GM23248 (cell line): ENCODE results near the gene SUSD3. TPM values are rescaled to one million over a fixed set of nuclear protein-coding genes. Genes with fewer than 3 reads are reported as not detected.

Source experiments
- DNase-seq: peaks from one replicate; pipeline ENCODE4 v3.0.0-alpha.2; 2015
- H2AFZ ChIP-seq: fragments of 200-600 bp; sonication (generic); 2 replicates; pipeline ENCODE4 v1.6.1; 2016; ENCODE audit warnings: antibody characterized with exemption
- H3F3A ChIP-seq: fragments of 200-600 bp; sonication (generic); 2 replicates; pipeline ENCODE4 v1.6.1; 2016; ENCODE audit warnings: mild to moderate bottlenecking, antibody characterized with exemption, mixed run types; ENCODE audit not compliant: insufficient read depth
- H3K27ac ChIP-seq: fragments of 200-600 bp; sonication (generic); 2 replicates; pipeline ENCODE4 v1.5.1; 2016; ENCODE audit warnings: mild to moderate bottlenecking
- H3K27me3 ChIP-seq: fragments of 200-600 bp; sonication (generic); replicated peaks from 2 replicates; pipeline ENCODE4 v1.6.1; 2016; ENCODE audit warnings: mild to moderate bottlenecking; ENCODE audit not compliant: insufficient read depth
- H3K36me3 ChIP-seq: fragments of 200-600 bp; sonication (generic); 2 replicates; pipeline ENCODE4 v1.6.1; 2016; ENCODE audit warnings: low read depth, mild to moderate bottlenecking
- H3K4me1 ChIP-seq: fragments of 200-600 bp; sonication (generic); 2 replicates; pipeline ENCODE4 v1.6.1; 2016; ENCODE audit warnings: mild to moderate bottlenecking; ENCODE audit not compliant: insufficient read depth
- H3K4me2 ChIP-seq: fragments of 200-600 bp; sonication (generic); one replicate; pipeline ENCODE4 v1.6.1; 2016; ENCODE audit warnings: mild to moderate bottlenecking; ENCODE audit not compliant: unreplicated experiment
- H3K4me3 ChIP-seq: fragments of 200-600 bp; sonication (generic); 2 replicates; pipeline ENCODE4 v1.5.1; 2016; ENCODE audit warnings: mild to moderate bottlenecking
- H3K79me2 ChIP-seq: fragments of 200-600 bp; sonication (generic); 2 replicates; pipeline ENCODE4 v1.6.1; 2016; ENCODE audit warnings: mild to moderate bottlenecking; ENCODE audit not compliant: insufficient read depth
- H3K9ac ChIP-seq: fragments of 200-600 bp; sonication (generic); 2 replicates; pipeline ENCODE4 v1.6.1; 2016; ENCODE audit warnings: mild to moderate bottlenecking
- H3K9me2 ChIP-seq: fragments of 200-600 bp; sonication (generic); 2 replicates; pipeline ENCODE4 v1.6.1; 2016; ENCODE audit warnings: mixed run types, mild to moderate bottlenecking, moderate library complexity; ENCODE audit not compliant: insufficient read depth
- H3K9me3 ChIP-seq: fragments of 200-600 bp; sonication (generic); one replicate; pipeline ENCODE4 v1.6.1; 2017; ENCODE audit warnings: low read depth
- H4K20me1 ChIP-seq: fragments of 200-600 bp; sonication (generic); 2 replicates; pipeline ENCODE4 v1.6.0; 2016; ENCODE audit not compliant: insufficient read depth
- EZH2 ChIP-seq: fragments of 200-600 bp; sonication (generic); IDR thresholded peaks from 2 replicates; pipeline ENCODE4 v1.6.1; 2018; ENCODE audit warnings: antibody characterized with exemption, mild to moderate bottlenecking; ENCODE audit not compliant: insufficient read depth, poor library complexity, severe bottlenecking
- EZH2phosphoT487 ChIP-seq: fragments of 200-600 bp; sonication (generic); IDR thresholded peaks from 2 replicates; pipeline ENCODE4 v1.6.1; 2018; ENCODE audit warnings: antibody characterized with exemption, moderate library complexity, mild to moderate bottlenecking, low read depth; ENCODE audit not compliant: insufficient read depth
- WGBS, 2 experiments: methylation state at CpG; one replicate each; pipeline ENCODE4 v1.1.6; 2015 to 2017; ENCODE audit warnings: low lambda C conversion rate in 2 of 2, low coverage in 1 of 2; ENCODE audit errors: missing lambda C conversion rate in 2 of 2; 5-methylcytosine and 5-hydroxymethylcytosine counted together
- in situ Hi-C: fragments of 300-500 bp; cut with MboI; formaldehyde crosslinking; loops from 2 replicates; pipeline ENCODE4 v1.15.0; 2020
- polyA plus RNA-seq: library from polyadenylated mRNA; unstranded; fragments of >200 nt; fragmentation: Nextera tagmentation; extraction: Ambion mirVana; gene quantifications from 2 replicates; pipeline ENCODE4 v1.2.1, GENCODE V29; 2016
- total RNA-seq: library from RNA; depleted of rRNA; stranded (reverse); fragments of >200 nt; shearing (Covaris generic); gene quantifications from 2 replicates; pipeline ENCODE4 v1.2.3, GENCODE V29; 2014

The SUSD3 gene
- total and polyA plus RNA-seq, 2 experiments from 2014 or later = 0.43 TPM; not detected in 1

GRCh38 chr9:93059011-93059714 is 662 bp downstream of the SUSD3 start:
- TF ChIP-seq EZH2phosphoT487 = no peak
- no peak for TF ChIP-seq EZH2
- Histone ChIP-seq H3K36me3 (no peaks in the 10 kb centered on the region), H3K9me2 (no peaks in the 10 kb centered on the region), H4K20me1 (no peaks in the 10 kb centered on the region), H3K4me3 (no peak overlapping the region), H3K27me3 (no peaks in the 10 kb centered on the region), H3K9ac (no peak overlapping the region), H3F3A (no peaks in the 10 kb centered on the region), H3K79me2 (no peaks in the 10 kb centered on the region), H3K27ac (no peak overlapping the region), H2AFZ (no peak overlapping the region; the same call in 1 of the 2 replicates), H3K4me2 (no peak overlapping the region), H3K9me3 (no peaks in the 10 kb centered on the region), H3K4me1 (peaks cover 8% of the 10 kb centered on the region; the same call in 1 of the 2 replicates)
- 46 to 67% methylated on average over 30 to 51 of the region's 53 CpGs for WGBS, 2 experiments
- in situ Hi-C loops = no loop called here
- DNase-seq = no peak

GRCh38 chr9:93059715-93060578 is 1.4 kb downstream of the SUSD3 start:
- no peaks in the 10 kb centered on the region for H3K9me2 ChIP-seq
- no peaks in the 10 kb centered on the region for H3K9me3 ChIP-seq
- DNase-seq = no peak
- no peaks in the 10 kb centered on the region for H3K36me3 ChIP-seq
- no peaks in the 10 kb centered on the region for H4K20me1 ChIP-seq
- TF ChIP-seq EZH2phosphoT487 (no peak), EZH2 (no peak)
- 86 to 87% methylated on average over 7 of the region's 7 CpGs for WGBS, 2 experiments
- H3F3A ChIP-seq = no peaks in the 10 kb centered on the region
- no peak overlapping the region for H3K9ac ChIP-seq
- no peak overlapping the region for H3K27ac ChIP-seq
- H3K4me1 ChIP-seq = peaks cover 8% of the 10 kb centered on the region; the same call in 1 of the 2 replicates
- no peak overlapping the region for H3K4me3 ChIP-seq
- H3K79me2 ChIP-seq = no peaks in the 10 kb centered on the region
- in situ Hi-C loops = no loop called here
- no peaks in the 10 kb centered on the region for H3K27me3 ChIP-seq
- H2AFZ ChIP-seq = no peak overlapping the region; the same call in 1 of the 2 replicates
- no peak overlapping the region for H3K4me2 ChIP-seq

GRCh38 chr9:93060746-93061259 is 2.3 kb downstream of the SUSD3 start:
- H4K20me1 ChIP-seq = no peaks in the 10 kb centered on the region
- no peak overlapping the region for H3K9ac ChIP-seq
- peak overlapping the region; percentile 20 for H3K4me2 ChIP-seq
- in situ Hi-C loops = no loop called here
- H3K4me3 ChIP-seq = no peak overlapping the region
- no peaks in the 10 kb centered on the region for H3K9me2 ChIP-seq
- peak overlapping the region; percentile 48 for H2AFZ ChIP-seq
- H3F3A ChIP-seq = no peaks in the 10 kb centered on the region
- DNase-seq = peak; percentile 53
- TF ChIP-seq EZH2phosphoT487 = no peak
- H3K27me3 ChIP-seq = no peaks in the 10 kb centered on the region
- peaks cover 8% of the 10 kb centered on the region; the same call in 1 of the 2 replicates for H3K4me1 ChIP-seq
- 76 to 83% methylated on average over 8 of the region's 8 CpGs for WGBS, 2 experiments
- no peaks in the 10 kb centered on the region for H3K36me3 ChIP-seq
- no peaks in the 10 kb centered on the region for H3K79me2 ChIP-seq
- no peaks in the 10 kb centered on the region for H3K9me3 ChIP-seq
- H3K27ac ChIP-seq = no peak overlapping the region

GRCh38 chr9:93061260-93061751 is 2.8 kb downstream of the SUSD3 start:
- Histone ChIP-seq H3K9me3 (no peaks in the 10 kb centered on the region), H4K20me1 (no peaks in the 10 kb centered on the region), H3K4me1 (peaks cover 8% of the 10 kb centered on the region; the same call in 1 of the 2 replicates), H3K9ac (no peak overlapping the region), H2AFZ (peak overlapping the region; percentile 48), H3K4me3 (no peak overlapping the region), H3K27ac (no peak overlapping the region), H3F3A (no peaks in the 10 kb centered on the region), H3K79me2 (no peaks in the 10 kb centered on the region), H3K9me2 (no peaks in the 10 kb centered on the region), H3K36me3 (no peaks in the 10 kb centered on the region), H3K4me2 (peak overlapping the region; percentile 20), H3K27me3 (no peaks in the 10 kb centered on the region)
- DNase-seq = no peak
- WGBS, 2 experiments = 83 to 89% methylated on average over 4 of the region's 4 CpGs
- in situ Hi-C loops = no loop called here
- TF ChIP-seq EZH2phosphoT487 (no peak), EZH2 (no peak)
